G401.6 (cell line): ENCODE measurements around the gene ZNF432.
"Not testable (repeated sequence)": the region's sequence is repeated elsewhere in the genome, so short reads cannot be mapped to it uniquely, and the experiment has no call there.

ENCODE experiments used
- FAIRE-seq: peaks from 2 replicates; lab custom pipeline; 2012; peaks lifted over from hg19 to GRCh38; lab: Jason Lieb, UNC

The ZNF432 gene

GRCh38 chr19:52048555-52049501 is at the start of gene ZNF432:
TSS of gene ZNF432 (minus strand) at chr19:52048838. CDS start at chr19:52046868, 1,970 bp downstream.
- FAIRE-seq: peak; percentile 76

GRCh38 chr19:52096416-52096815 is 47.8 kb upstream of the ZNF432 start:
- FAIRE-seq: not testable (repeated sequence)

- no peak for FAIRE-seq
Observed at GRCh38 chr19:52095172-52096014, 46.8 kb upstream of the ZNF432 start, which contains the start of gene ZNF841. TSS of gene ZNF841 (minus strand) at chr19:52095765. CDS start at chr19:52084801, 10,964 bp downstream.

GRCh38 chr19:52094526-52095130 is 46.0 kb upstream of the ZNF432 start:
- no peak for FAIRE-seq

- no peak for FAIRE-seq
Observed at GRCh38 chr19:52086481-52086880, 37.8 kb upstream of the ZNF432 start.

GRCh38 chr19:52070496-52070895 is 21.9 kb upstream of the ZNF432 start:
- no peak for FAIRE-seq

GRCh38 chr19:52069653-52070052 is 21.0 kb upstream of the ZNF432 start:
- no peak for FAIRE-seq

GRCh38 chr19:52066258-52066863 is 17.7 kb upstream of the ZNF432 start:
- no peak for FAIRE-seq

GRCh38 chr19:52065399-52065798 is 16.8 kb upstream of the ZNF432 start:
- no peak for FAIRE-seq

- FAIRE-seq: not testable (repeated sequence)
Observed at GRCh38 chr19:52056480-52056879, 7.8 kb upstream of the ZNF432 start.

GRCh38 chr19:52051736-52052135 is 3.1 kb upstream of the ZNF432 start:
- FAIRE-seq: not testable (repeated sequence)

GRCh38 chr19:52039169-52039568 is 9.5 kb downstream of the ZNF432 start:
- FAIRE-seq: no peak

GRCh38 chr19:52034051-52034728 is 14.4 kb downstream of the ZNF432 start:
- FAIRE-seq: no peak

GRCh38 chr19:52028780-52029123 is 19.9 kb downstream of the ZNF432 start:
- no peak for FAIRE-seq

GRCh38 chr19:52028027-52028779 is 20.4 kb downstream of the ZNF432 start, which contains the start of gene ZNF614:
TSS of gene ZNF614 (minus strand) at chr19:52028379. CDS start at chr19:52025745, 2,634 bp downstream.
- no peak for FAIRE-seq

GRCh38 chr19:52026255-52026990 is 22.2 kb downstream of the ZNF432 start:
- FAIRE-seq: not testable (repeated sequence)

GRCh38 chr19:52024478-52024877 is 24.2 kb downstream of the ZNF432 start:
- FAIRE-seq: not testable (repeated sequence)

- no peak for FAIRE-seq
Observed at GRCh38 chr19:52022193-52022592, 26.4 kb downstream of the ZNF432 start.

- no peak for FAIRE-seq
Observed at GRCh38 chr19:52020506-52020905, 28.1 kb downstream of the ZNF432 start.

- FAIRE-seq: no peak
Observed at GRCh38 chr19:52010674-52011073, 38.0 kb downstream of the ZNF432 start.
